ENCODE data around the gene FLNA. TPM values are rescaled to one million over a fixed set of nuclear protein-coding genes. Genes with fewer than 3 reads are reported as not detected.
A peak's percentile ranks its signal among the peaks of the same experiment; 100 is the strongest.

The FLNA gene
- total RNA-seq, 2 donors from 2014 or later, result 574 to 727 TPM

DNA sequence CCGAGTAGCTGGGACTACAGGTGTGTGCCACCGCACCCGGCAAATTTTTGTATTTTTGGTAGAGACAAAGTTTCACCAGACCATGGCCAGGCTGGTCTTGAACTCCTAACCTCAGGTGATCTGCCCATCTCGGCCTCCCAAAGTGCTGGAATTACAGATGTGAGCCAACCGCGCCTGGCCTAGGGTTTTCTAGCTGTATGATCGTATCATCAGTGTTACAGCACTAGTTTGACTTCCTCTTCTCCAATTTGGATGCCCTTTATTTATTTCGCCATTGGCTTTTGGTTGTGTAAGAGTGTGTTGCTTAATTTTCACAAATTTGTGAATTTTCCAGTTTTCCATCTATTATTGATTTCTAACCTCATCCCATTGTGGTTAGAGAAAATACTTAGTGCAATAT is 73.6 kb downstream of the FLNA start:
- ATAC-seq, result no peak
- no peaks in the 10 kb centered on the region for H3K9me3 Mint-ChIP-seq
- H3K27me3 Mint-ChIP-seq, result peaks cover 0 to 11% of the 10 kb centered on the region in 2 donors
- H3K4me3 Mint-ChIP-seq, result no peak overlapping the region
- DNase-seq (ENCODE audit: low spot score), result no peak
- H3K27ac Mint-ChIP-seq, result peak overlapping the region in 1 of 2 donors; percentile 16
- no peaks in the 10 kb centered on the region for H3K36me3 Mint-ChIP-seq
- peaks cover 4 to 12% of the 10 kb centered on the region in 2 donors for H3K4me1 Mint-ChIP-seq (ENCODE audit: low read depth in 2 of 2)

Other genes starting within 250 kb of the FLNA start
- gene OPN1LW, start 230.4 kb downstream of the FLNA start, total RNA-seq, result not detected
- gene OPN1MW, start 192.0 kb downstream of the FLNA start, total RNA-seq, result not detected
- not detected for gene OPN1MW2, start 154.9 kb downstream of the FLNA start, total RNA-seq
- gene OPN1MW3, start 117.1 kb downstream of the FLNA start, total RNA-seq, result not detected
- not detected for gene TEX28, start 79.5 kb downstream of the FLNA start, total RNA-seq
- gene TKTL1, start 78.8 kb downstream of the FLNA start, total RNA-seq, result 1 to 10 TPM; 3.0 to 4.1 TPM
- gene EMD, start 4.7 kb upstream of the FLNA start, total RNA-seq, result 10 to 100 TPM; 49.2 to 61.9 TPM
- gene RPL10, start 23.7 kb upstream of the FLNA start, total RNA-seq, result 1,000 to 10,000 TPM; 1,953 to 2,194 TPM
- gene DNASE1L1, start 34.6 kb upstream of the FLNA start, total RNA-seq, result 10 to 100 TPM; 12.4 to 14.6 TPM
- gene TAFAZZIN, start 36.9 kb upstream of the FLNA start, total RNA-seq, result 10 to 100 TPM; 47.4 to 73.7 TPM
- gene ATP6AP1, start 54.0 kb upstream of the FLNA start, total RNA-seq, result 100 to 1,000 TPM in 1 of 2 donors, 10 to 100 TPM in 1; 46.7 to 106 TPM
- 100 to 1,000 TPM; 157 to 187 TPM for gene GDI1, start 62.5 kb upstream of the FLNA start, total RNA-seq
- gene FAM50A, start 69.5 kb upstream of the FLNA start, total RNA-seq, result 100 to 1,000 TPM in 1 of 2 donors, 10 to 100 TPM in 1; 75.2 to 108 TPM
- 10 to 100 TPM; 52.4 to 61.3 TPM for gene PLXNA3, start 83.6 kb upstream of the FLNA start, total RNA-seq
- 10 to 100 TPM; 29.4 to 48.5 TPM for gene LAGE3, start 104.6 kb upstream of the FLNA start, total RNA-seq
- 10 to 100 TPM; 39.6 to 65.6 TPM for gene UBL4A, start 112.0 kb upstream of the FLNA start, total RNA-seq
- gene SLC10A3, start 116.0 kb upstream of the FLNA start, total RNA-seq, result 10 to 100 TPM; 22.1 to 30.7 TPM
- 10 to 100 TPM; 28.5 to 41.1 TPM for gene FAM3A, start 141.6 kb upstream of the FLNA start, total RNA-seq
- 100 to 1,000 TPM; 115 to 227 TPM for gene G6PD, start 172.2 kb upstream of the FLNA start, total RNA-seq
- gene IKBKG, start 173.0 kb upstream of the FLNA start, total RNA-seq, result 10 to 100 TPM; 55.6 to 61.1 TPM
- gene CTAG1A, start 210.5 kb upstream of the FLNA start, total RNA-seq, result not detected
- not detected for gene CTAG1B, start 244.6 kb upstream of the FLNA start, total RNA-seq